NCI-H1105 treated with DMSO at 0.1 percent for 48 hours (cell line): ENCODE data around the gene FSTL4.

Experiments used
- DNase-seq: peaks from one replicate; lab custom pipeline; 2025; lab: John Stamatoyannopoulos, UW

The FSTL4 gene

DNA sequence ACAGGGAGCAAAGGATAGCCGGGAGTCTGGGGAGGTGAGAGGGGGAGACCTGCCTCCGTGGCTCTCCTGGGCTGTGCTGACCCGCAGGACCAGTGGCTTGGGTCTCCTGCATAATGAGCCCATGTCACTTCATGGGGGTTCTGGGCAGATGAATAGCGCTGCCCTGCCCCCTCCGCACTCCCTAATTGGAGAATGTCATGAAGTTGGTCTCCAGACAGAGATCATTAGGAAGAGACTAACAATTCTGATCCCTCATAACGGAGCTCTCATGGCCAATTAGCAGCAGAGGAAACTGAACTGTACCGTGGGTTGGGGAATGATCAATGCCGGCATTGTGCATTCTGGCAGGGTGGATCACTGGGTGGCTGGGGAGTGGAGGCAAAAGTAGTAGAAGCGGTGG, 186.1 kb downstream of the FSTL4 start:
- no peak for DNase-seq

DNA sequence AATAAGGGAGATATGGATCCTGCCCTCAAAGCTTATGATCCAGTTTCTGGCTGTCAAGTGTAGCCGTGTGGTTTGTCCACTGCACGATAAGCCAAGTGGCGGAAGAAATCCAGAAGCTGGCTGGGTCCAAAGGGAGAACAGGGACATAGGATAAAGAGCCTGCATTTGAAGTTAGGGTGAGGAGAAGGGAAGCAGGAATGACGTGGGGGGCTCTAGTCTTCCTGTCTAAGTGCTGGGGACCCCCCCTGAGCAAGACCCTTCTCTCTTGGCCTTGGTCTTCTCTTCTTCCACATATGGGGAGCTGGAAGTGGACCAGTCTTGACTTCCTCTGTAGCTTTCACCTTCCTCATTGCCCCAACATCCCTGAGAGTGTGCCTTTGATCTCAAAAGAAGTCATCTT, 186.6 kb downstream of the FSTL4 start:
- DNase-seq, result no peak

GRCh38 chr5:133425222-133425621, 187.1 kb downstream of the FSTL4 start:
- no peak for DNase-seq

GRCh38 chr5:133423618-133424282, 188.6 kb downstream of the FSTL4 start:
- DNase-seq, result peak; percentile 12

DNA sequence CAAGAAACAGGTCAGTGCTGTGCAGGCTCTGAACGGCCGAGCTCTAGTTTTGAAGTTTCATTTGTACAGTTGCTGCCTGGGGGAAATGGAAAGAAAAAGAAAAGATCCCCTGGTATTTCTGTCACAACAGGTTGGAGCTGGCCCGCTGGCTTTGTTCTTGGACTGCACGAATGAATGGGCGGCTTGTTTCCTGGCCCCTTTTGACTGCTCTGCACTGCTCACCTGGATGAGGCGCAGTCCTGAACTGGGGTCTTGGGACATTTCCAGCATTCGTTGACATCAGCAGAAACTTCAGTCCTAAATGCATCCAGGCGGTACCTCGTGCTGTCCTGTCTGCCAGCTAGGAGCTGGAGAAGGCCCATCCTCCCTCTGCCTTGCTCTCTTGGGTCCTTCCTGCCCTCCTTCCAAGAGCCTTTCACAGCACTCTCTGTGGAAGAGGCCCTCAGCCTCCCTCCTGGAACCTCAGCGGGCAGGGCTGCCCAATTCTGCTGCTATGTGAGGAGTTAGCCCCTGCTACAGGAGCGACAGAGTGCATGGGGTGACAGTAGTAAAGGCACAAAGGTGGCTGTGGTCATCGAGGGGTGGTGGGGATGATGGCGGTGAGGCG, 189.2 kb downstream of the FSTL4 start:
- no peak for DNase-seq

- DNase-seq, result no peak
Observed at GRCh38 chr5:133421806-133422205, 190.5 kb downstream of the FSTL4 start.

DNA sequence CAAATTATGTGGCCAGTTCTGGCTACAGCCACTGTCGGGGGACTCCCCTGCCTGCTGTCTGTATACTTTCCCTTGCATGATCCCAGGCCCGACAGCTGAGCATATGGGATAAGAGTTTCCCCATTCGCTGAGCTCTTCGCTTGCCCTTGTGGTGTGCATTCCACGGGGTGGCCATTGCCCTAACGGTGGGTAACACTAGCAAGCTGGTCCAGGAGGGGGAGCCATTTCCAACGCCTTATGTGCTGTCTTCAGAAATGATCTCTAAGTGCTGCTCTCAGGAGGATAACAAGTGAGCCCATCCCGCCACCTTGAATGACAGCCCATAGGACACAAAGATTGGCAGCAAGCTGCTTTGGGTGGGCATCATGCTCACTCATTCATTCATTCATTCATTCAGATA, 190.9 kb downstream of the FSTL4 start:
- DNase-seq, result no peak

DNA sequence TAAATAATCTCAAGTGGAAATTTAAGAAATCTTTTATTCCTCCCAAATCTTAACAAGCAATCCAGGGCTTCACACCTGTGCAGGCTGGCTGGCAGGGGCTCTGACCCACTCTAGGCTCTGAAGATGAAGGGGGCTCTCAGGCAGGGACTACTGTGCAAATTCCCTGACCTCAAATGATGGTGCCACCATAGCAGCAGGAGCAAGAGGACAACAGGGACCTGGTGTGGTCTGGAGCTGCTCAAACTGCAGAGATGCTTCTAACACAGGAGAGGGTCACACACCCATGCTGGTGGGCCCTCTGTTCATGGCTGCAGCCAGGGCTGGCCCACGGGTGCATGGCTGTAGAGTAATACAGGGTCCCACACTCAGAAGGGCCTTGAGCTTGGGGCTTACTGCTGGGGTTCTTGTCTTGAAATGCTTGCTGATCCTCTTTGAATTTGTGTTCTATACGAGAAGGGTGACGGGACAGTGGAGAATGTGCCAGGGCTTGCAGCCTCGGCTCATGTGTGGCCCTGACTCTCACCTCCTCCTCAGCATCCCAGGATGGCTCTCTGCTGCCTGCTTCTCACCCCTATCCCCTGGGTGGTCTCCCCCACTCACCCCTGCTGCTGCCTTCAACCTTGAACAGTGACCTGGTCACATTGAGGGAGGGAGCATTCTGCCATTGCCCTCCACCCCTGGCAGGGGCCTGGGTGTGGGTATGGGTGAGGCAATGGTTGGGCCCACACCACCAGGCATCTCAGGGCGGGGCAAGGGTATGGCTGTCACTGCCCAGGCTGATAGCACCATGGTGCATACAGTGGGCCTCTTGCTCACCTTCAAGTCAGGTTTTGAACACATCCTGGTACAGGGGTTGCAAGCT, 191.7 kb downstream of the FSTL4 start:
- no peak for DNase-seq

DNA sequence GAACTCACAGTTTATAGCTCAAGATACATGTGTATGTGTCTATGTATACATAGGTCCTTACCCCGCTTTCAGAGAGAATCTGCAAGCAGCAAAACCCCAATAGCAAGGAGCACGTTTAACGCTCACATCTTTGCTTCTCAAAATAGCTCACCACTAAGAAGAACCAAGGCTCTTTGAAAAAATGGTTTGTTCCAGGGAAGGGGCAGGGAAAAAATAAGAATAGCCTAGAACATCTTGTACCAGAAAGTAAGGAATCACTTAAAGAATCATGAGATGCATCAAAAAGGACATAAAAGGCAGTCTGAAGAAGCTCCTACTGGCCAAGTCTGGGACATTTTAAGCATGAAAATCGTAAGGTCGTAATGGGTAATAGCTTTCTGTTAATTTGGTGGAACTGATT, 196.4 kb downstream of the FSTL4 start:
- no peak for DNase-seq

DNA sequence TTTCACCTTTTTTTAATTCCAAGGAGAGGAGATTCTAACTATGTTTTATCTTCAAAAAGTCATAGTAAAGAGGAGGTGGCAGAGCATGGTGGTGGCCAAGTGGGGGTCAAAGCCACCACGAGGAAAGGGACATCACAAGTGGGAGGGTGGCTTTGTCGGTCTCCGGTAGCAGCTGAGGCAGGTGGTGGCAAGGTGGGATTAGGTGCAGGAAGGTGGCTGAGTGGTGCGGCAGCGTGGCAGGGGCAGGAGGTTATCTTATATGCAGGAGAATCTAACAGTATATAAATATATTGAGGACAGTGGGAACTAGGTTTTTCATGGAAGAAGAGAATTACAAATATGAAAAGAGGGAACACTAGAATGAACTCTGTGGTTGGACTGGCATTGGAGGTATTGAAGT, 196.8 kb downstream of the FSTL4 start:
- no peak for DNase-seq

GRCh38 chr5:133412661-133413060, 199.7 kb downstream of the FSTL4 start:
- no peak for DNase-seq

DNA sequence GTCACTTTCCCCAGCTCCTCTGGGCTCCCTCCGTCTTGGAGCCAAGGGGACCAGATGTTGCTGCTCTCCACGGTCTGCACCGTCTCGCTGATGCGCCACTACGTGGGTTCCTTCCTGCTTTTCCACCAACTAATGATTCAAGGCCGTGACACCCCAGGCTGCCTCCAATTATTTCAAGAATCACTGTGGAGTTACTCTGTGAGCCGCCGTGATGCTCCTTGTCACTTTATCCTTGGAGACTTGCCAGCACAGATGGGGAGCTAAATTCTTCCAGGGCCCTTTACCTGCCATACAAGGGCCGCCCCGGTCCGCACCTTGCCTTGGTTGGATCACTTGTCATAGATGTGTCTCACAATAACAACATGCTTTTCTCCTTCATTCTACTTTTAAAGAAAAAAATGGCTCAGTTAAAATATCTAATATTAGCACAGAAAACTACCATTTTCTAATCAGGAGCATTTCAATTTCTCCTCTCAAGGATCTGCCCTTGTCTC, 202.0 kb downstream of the FSTL4 start:
- DNase-seq, result no peak

DNA sequence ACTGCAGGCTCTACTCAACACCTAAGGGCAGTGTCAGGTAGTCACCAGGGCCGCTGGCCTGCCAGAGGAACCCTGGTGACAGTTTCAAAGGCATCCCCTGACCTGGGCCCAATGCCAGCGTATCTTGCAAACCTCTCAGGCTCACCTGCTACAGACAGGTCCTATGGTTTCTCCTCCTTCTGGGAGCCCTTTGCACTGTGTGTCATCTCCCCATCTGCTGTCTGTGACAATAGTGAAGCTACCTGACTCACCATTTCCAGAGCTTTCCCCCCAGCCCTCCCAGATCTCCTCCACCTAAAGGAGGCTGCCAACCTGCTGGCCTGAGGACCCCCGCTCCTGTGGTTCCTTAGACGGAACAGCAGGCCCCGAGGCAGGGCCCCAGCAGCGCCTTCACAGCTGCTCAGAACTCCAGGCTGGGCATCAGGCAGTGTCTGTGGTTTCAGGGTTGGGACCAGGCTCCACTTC, 203.1 kb downstream of the FSTL4 start:
- no peak for DNase-seq

GRCh38 chr5:133408322-133408721, 204.0 kb downstream of the FSTL4 start:
- no peak for DNase-seq

- DNase-seq, result no peak
Observed at GRCh38 chr5:133406977-133407632, 205.2 kb downstream of the FSTL4 start.

DNA sequence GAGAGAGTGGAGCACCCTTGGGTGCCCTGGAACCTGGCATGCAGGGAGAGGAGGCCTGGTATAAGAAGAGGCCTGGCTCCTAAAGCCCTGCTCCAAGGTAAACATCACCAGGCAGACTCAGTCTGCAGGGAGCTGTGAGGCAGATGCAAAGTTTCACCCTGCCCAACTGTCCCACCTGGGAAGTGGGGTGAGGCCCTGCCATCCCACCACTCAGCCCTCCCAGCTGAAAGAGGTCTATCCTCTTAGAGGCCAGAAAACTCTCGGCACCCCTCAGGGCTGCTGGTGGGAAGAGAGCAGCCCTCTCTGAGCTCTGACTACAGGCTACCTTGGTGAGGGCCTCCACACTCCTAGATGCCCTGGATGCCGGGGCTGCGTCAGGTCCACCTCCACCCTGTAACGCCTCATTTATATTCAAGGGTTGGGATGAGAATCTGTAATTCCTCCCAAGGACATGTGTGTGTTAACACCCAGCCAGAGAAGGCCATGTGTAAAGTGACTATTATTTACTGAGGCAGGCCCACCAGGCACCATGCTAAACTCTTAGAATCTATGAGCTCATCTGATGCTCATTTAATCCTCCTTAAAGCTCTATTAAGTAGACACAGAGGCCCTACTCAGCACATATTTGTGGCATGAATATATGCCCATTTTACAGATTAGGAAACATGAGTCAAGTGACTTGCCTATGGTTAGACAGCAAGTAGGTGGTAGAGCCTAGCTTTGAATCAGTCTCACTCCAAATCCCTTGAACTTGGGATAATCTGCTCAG, 205.9 kb downstream of the FSTL4 start:
- DNase-seq, result no peak

DNA sequence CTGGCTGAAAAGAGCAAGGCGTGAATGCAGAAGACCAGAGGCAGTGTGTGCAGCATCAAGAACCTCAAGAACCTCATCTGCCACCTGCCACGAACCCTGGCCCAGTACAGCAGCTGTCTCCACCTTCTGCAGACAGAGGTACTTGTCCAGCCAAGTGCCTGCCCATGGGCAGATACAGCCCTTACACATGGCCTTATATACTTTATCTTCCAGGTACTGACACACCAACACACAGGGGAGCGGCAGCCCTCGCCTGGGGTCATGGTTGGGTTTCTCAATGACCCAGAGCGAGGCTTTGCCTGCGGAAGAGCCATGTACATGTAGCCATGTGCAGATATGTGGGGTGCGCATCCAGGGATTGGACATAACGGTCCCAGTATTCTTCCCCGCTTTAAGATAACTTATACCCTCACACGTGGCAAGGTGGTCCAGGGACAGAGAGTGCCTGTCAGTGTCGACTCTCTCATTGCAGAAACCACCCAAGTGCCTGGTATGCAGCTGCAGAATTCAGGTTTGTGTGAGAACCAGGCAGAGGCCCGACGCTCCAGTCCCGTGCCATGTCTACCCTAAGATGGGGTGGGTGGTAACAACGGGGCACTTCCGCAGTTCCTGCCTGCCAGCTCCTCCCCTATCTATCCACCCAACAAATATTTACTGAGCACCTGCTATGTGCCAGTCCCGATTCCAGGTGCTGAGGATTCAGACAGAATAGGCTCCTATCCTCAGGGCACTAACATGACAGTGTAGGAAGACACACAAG, 206.9 kb downstream of the FSTL4 start:
- no peak for DNase-seq

DNA sequence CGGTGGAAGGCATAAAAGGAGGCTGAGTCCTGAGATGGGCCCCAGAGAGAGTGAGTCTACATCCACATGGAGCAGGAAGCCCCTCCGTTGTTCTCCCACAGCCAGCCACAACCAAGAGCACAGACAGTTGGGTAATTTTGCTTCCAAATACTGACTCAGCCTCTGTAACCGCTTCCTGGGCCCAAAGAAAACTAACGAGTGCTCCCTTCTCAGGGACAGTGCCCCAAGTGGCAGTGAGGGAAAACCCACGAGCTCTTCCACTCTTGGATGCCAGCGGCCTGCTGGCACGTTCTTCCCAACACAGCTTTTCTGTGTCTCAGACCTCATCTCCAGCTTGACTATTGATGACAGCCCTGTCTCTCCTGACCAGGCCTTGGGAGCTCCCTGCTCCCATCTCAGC, 207.6 kb downstream of the FSTL4 start:
- no peak for DNase-seq

GRCh38 chr5:133403741-133404364, 208.5 kb downstream of the FSTL4 start:
- DNase-seq, result no peak

DNA sequence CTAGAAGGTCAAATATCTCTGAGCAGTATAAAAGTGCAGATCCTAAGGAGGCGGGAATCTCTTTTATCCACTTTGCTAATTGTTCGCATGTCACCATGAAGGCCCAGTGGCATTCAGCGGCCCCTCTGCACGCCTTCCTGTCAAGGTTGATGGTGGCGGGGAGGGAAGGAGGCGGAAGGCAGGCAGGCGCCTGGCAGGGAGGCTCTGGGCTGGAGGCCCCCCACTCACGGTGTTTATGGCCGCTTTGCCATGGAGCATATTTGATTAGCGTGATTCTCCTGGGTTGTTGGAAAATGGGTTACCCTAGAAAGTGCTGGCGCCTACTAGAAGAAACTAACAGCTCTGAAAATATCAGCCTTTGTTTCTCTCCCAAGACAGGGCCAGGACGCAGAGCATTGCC, 209.6 kb downstream of the FSTL4 start:
- no peak for DNase-seq
